Esophagus squamous epithelium (tissue), 4 donors: ENCODE measurements around the gene PIK3C3.

Experiments
- CTCF ChIP-seq, 6 experiments: fragments of 450-650 bp in 4 of 6; fragments of 200-600 bp in 2 of 6; sonication (generic) in 2 of 6; IDR thresholded peaks; one replicate each; pipeline ENCODE4 v1.5.1; 2016 to 2019; ENCODE audit warnings: antibody characterized with exemption in 6 of 6, mild to moderate bottlenecking in 4 of 6, moderate library complexity in 4 of 6
- POLR2A ChIP-seq, 4 donors: fragments of 450-650 bp; IDR thresholded peaks; one replicate each; pipeline ENCODE4 v1.6.1; 2017; ENCODE audit warnings: antibody characterized with exemption in 4 of 4, mild to moderate bottlenecking in 4 of 4, moderate library complexity in 3 of 4

GRCh38 chr18:41972067-41972925 lies 17.3 kb downstream of the PIK3C3 start:
- TF ChIP-seq POLR2A (IDR thresholded peaks at IDR 0.05) (no peak), CTCF (IDR thresholded peaks at IDR 0.05) (no peak)
